Medulla oblongata (tissue), 1 donor: Measurements from ENCODE around the gene SMAD3.

ENCODE experiments used
- DNase-seq: peaks from one replicate; pipeline ENCODE4 v3.0.0-alpha.2; 2015; ENCODE audit errors: extremely low spot score

The SMAD3 gene

DNA sequence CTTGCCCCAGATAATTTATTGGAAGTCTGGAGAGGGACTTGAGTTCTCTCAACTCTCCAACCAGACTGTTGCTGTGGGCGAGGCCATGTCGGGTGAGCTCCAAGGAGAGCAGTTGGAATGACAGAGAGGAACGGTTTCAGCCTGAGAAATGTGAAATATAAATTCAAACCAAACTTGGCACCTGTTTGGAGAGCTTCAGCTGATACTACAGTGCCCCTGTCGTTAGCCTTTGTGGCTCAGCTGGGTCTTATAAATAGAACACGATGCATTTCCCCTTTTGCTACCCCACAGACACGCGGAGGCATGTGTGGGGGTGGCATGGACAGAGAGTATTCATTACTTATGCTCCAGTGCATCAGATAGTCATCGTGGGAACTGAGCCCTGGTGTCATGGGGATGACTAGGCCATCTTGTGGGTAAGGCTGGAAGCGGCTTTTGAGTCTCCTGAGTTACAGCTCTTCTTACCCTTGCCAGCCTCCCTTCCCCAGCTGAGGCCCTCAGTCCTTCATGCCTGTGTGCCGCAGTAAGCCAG, 15.6 kb downstream of the SMAD3 start:
- DNase-seq: peak; percentile 89

DNA sequence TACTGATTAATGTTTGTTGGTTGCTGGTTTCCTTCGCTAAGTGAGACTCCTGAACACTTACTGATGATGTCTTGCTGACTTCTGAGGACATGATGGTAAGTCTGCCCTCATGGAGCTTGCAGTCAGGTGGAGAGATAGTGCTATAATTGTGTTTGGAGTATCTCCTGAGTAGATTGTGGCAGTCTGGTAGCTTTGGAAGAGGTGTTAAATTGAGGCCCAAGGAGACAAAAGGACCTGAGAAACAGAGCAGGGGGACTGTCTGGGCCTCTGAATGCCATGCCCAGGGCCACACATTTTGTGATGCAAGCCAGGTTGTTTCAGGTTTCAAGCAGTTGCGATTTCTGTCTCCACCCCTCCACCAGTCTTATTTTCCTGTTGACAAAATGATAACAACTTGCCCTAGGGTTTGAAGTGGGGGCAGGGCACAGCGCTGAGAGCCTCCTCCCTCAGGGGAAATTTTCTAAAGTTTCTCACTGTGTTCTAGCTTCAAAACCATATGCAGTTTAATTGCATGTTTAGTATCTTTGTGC, 16.7 kb downstream of the SMAD3 start:
- no peak for DNase-seq

DNA sequence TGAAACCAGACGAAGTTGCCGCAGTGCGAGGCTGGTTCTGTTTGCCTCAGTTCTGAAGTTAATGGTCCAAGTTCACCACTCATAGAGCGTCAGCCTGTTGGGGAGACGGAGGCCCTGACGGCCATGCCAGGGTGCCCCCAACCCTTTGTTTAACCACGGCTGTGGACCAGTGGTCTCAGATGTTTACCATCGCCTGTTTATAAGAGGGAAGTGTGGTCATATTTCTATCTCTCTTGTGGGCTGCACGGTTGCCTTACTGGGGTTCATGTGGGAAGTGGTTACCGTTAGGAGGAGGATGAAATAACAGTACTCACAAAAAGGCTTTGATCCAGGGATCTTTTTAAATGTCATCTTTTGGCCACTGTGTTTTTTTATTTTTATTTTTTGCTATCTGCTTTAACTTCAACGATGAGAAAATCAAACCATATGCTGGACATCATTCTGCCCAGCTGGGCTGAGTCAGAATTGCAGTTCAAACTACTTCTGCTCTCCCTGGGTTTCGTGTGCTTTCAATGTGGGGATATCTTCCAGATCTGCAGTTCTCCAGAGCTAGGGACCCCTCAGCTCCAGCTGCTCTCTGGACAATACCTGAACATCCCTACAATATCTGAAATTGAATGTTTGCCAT, 17.8 kb downstream of the SMAD3 start:
- DNase-seq: no peak

DNA sequence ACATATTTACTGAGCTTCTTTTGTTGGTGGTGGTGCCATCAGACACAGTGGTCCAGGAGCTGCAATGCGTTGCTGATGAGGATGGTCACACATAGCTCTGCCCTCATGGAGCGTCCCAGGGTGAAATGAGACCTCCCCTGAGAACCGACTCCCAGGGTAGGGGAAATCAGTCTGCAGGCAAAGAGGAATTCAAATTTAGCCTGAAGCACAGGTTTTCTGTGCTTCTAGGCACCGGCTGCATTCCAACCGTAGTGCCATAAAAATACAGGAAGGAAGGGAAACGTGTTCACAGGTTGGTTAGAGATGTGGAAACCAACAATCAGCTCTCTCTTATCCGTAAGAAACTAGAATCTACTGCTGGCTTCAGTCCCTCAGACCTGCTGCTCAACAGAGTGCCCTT, 19.2 kb downstream of the SMAD3 start:
- DNase-seq: no peak

DNA sequence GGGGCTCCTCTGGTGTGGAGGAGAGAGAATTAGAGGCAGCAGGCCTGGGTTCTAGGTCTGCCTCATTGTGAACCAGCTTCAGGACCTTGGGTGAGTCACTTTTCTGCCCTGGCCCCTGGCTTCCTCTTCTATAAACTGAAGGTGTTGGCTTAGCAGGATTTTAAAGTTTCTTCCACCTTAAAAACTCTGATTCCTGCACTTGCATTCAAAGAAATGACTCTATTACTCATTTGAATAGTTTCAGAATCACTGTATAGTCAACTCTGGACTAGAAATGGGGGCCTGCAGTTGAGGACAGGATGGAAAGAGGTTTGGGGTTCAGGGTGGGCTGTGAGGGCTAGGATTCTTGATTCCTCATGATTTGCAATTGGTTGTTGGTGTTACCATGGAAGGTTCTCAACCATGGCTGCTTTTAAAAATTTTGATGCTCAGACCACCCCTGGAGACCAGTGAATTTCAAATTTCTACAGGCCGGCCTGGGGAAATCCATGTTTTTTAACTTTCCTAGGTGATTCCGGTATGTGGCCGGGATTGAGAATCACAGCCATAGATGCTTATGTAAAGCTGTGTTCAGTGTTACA, 19.9 kb downstream of the SMAD3 start:
- no peak for DNase-seq

DNA sequence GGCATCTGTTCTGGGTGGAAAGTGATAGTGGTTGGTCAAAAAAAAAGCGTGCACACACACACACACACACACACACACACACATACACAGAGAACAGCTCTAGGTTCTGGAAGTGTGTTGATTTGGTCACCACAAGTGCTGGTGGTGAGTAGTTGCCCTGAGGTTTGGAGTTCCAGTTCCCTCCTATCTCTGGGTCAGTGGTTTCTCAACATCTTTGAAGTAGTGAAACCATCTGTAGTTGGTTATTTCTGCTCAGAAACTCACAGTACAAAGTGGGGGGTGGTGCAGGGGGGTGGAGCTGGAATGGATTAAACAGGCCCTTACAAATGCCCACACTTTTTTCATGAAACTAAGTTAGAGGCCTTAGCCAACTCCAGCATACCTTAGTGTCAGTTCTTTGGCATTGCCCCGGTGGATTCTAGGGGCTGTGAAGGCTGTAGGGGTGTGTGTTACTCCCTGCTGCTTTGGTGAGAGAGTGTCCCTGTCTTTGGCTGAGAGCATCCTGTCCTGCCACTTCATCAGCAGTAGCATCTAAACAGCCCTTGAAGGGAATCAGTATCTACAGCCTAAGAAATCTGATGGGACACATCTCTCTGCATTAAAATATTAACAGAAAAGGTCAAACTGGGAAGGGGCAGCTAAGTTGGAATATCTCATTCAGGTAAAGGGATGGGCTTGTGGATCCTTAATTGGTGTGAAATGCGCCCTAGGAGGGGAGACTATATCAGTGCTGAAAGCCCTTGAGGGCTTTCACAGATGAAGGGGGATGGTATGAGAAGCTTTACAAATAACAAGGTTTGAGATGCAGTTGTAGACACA, 20.6 kb downstream of the SMAD3 start:
- peak; percentile 70 for DNase-seq

DNA sequence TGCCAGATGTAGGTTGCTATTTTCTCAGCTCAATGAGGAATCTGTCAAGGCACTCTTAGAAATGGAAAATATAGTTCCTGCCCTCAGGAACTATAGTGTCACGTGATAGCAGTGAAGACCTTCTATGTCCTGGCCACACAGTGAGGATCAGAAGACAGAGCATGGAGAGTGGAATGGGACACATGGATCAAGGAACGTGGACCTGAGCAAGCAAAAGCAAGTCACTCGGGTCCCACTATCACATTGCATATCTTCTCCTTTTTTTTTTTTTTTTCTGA, 21.2 kb downstream of the SMAD3 start:
- DNase-seq: no peak

DNA sequence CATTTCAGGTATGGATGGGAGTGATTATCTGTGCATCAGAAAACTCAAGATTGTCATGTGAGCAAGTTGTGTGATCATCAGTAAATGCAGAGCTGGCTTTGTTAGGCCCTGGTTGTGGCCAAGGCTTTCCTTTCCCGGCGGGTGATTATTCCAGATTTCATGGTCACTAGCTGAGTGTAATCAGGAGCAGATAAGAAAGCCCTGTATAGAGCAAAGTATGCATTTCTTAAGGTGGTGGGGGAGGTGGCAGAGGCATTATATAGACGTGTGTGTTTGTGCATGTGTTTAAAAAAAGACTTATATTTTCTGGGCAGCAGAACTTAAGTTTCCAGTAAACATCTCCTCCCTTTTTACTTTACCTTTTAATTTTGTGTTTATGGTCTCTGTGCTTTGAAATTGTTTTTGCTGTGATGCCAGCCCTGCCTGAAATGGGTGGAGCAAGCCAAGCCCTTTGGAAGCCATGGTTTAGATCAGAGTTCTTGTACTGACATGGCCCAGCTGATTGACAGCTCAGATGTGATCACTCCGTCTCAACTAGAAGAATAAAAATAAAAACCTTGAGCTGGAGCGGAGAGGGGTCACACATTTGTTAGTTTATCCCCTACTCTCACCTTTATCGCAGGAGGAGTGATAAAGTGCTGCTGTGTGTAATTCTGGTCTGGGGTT, 22.2 kb downstream of the SMAD3 start:
- no peak for DNase-seq

DNA sequence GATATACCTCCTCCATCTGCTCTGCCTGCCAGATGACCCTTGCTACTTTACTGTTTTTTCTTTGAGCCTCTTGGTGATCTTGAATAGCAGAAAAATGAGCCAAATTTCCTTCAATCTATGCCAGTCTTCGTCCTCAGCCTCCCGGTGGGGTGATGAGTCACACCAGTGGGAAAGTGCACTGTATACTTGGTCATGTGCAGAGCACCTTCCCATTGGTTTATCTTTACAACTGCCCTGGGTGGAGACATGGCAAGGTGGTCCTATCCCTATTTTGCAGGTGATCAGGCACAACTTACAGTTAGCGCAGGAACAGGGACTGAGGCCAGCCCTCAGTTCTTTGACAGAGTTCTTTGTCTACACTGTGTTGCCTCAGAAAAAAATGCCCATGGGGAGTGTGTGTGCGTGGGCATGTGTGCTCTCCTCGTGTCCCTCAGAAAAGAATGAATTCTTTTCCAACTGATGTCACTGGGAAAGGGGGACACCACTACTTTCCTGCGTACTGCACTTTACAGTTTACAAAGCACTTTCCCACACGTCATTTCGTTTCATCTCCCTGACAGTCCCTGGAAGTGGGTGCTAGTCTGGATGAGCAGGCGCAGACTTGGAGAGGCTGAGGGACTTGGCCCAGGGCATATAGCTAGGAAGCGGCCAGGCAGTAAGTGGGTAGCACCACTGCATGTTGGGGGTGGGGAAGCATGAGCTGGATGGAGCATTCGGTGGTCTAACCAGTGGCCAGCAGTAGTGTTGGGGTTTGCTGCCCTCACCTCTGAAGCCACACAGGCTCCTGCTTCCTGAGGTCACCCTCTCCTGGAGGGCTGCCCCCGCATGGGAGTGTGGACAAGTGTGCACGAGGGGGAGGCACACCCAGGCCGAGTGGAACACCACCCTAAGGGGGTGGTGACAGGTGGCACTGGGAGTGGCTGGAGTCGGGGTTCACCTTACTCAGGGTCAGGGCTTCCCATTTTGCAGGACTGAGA, 24.1 kb downstream of the SMAD3 start:
- no peak for DNase-seq

DNA sequence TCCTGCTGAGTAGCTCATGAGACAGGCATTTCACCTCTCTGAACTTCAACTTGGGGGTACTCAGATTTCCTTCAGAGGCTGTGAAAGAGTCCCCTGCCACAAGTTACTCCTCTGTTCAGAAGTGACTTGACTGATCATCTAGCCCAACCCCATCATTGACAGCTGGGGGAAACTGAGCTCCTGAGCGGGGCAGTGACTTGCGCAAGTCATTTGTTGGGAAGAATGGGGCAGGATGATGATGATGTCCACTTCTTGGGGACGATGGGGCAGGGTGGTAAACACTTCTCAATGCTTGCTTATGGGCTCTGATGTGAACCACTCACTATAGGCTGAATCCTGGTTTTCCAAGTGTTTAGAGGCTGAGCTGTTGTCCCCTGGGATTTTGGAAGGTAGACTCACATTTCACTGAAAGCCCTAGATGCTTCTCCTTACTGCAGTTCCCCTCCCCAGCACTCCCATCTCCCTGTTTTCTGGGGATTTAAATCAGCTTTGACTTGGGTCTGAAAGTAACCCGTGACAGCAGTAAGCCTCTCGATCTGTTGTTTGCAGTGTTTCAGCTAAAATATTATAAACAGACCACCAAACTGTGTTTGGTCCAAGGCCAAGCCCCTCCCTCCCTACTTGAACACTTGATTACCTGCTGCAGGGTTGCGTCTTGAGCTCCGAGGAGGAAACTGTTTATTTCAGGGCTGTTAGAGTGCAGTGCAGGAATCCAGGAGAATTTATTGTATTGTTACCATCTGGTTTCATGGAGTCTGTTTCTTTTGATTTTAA, 25.1 kb downstream of the SMAD3 start:
- DNase-seq: no peak

DNA sequence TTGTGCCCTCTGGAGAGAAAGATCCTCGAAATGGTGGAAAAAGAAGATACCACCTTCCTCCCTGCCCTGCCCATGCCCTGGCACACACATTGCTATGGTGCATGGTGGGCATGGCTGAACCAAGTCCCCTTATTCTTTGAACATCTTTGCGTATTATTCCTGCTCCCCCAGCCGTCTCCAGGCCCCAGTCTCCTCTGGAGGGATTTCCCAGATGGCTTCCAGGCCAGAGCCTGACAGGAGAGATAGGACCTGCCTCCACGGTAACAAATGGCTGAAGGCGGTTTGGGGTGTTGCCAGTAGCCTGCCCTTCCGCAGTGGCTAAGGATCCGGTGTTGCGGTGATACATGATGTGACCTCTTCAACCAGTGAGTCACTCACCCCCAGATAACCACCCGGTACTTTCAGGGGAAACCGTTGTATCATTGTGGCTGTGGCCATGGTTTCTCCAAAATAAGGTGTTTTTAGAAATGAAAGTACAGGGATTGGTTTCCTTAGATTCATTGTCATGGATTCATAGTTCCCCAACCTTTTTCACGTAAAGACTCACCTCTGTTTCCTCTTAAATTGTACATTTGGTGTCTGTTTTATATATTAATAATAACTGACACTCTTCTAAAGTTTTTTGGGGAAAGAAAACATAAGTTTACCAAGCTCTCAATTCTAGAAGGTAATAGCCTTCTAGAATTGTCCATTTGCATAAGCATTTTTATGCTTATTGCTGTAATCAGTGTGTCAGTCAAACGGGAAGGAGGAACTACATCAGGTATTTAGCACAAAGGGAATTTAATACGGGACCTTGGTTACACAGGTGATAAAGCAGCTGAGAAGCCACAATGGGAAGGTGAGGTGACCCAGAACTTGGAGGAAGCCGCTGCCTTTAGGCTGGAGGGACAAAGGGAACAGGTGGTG, 25.9 kb downstream of the SMAD3 start:
- no peak for DNase-seq

DNA sequence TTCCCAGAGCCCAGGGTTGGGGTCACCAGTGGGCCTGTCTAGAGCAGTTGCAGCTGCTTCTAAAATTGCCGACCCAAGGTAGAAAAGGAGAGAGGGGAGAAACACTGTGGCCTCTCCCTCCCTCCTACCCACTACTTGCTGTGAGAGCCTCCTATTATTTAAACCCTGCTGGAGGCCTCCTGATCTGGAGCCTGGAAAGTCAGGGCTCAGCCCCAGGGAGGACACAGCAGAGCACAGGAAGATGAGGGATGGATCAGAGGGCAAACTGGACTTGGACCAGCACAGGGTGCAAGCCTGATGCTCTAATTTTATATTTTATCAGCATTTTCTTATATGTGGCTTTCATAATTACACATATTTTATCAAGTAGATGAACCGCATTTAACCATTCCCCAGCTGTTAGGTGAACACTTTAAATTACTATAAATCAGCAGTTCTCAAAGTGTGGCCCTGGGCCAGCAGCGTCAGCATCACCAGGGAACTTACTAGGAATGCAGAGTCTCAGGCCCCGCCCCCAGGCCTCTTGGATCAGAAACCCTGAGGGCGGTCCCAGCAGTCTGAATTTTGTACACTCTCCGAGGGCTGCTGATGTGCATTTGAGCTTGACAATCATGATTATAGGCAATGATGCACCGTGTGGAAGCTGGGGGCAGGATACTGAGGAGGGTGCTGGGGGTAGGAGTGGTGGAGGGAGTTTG, 26.7 kb downstream of the SMAD3 start:
- DNase-seq: no peak

DNA sequence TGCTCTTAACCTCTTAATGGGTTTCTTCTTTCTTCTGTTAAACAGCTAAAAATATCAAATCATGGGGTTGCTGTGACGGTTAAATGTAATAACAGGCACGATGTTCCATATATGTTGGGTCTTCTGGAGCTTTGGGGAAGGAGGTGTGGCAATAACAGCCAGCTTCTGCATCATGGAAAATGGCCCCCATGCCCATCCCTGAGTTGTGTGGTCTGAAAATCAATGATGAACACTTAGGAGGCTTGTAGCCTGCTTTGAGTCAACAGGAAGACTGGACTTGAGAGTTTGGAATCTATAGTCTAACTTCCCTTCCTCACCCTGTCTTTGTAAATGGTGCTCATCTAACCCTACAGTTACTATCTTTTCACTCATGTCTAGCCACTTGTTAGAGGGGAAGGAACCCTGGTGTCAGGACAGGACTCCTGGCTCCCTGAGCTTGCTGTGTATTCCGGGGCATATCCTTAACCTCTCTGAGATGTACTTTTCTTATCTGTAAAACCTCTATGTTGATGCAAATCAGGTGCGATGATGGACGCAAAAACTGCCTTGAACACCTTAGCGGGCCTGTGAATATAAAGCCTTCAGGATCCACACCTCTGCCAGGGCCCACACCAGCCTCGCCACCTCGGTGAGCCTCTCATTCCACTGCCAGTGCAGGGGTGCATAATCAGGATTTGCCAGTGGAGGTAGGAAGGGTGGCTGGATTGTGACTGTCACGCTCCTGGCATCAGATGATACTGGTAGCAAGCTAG, 27.5 kb downstream of the SMAD3 start:
- DNase-seq: no peak

DNA sequence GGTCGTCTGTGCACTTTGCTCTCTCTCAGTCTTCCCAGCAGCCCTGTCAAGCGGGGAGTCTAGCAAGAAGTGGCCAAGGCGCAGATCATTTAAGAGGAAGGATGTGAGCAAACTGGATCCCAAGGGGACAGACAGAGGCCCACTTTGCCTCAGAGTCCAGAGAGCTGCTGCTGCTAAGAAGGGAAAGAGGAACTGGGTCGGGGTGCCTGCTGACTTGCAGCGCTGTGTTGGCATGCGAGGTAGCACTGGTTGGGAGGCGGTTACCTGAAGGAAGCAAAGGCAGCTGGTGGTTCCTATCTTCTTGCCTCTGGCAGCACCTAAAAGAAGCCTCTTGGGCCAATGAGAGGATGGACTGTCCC, 28.1 kb downstream of the SMAD3 start:
- DNase-seq: peak; percentile 82

DNA sequence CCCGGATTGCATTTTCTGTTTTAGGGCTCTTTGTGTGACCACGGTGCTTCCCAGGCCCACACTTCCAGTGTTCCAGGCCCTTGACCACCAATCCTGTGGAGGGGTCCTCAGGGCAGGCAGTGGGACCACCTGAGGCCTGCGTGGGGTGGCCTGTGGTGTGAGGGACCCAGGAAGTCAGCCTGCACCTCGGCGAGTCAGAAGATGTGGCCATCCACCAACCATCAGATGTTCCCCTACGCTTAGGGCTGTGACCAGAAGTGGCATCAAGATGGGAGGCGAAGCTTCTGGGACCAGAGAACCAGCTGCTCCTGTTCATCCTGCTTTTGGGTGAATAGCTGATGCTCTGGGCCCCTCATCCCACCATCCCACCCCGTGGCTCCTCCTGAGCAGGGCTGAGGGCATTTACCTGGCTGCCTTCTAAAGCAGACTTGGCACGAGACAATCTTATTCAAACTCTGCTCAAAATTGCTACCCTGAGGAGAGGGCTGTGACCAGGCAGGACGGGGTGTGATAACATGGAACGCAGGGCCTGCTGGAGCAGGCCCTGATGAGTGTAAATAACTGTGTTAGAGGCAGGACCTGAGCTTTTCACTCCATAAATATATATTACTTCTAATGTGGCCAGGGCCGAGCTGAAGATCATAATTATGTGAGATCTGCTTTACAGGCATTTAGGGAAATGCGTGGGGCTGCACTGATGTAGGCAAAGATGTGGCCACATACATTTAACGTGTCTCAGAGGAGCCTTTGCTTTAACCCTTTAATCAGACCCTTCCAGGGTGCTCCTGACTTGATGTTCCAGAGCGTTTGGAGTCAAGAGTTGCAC, 28.8 kb downstream of the SMAD3 start:
- no peak for DNase-seq

DNA sequence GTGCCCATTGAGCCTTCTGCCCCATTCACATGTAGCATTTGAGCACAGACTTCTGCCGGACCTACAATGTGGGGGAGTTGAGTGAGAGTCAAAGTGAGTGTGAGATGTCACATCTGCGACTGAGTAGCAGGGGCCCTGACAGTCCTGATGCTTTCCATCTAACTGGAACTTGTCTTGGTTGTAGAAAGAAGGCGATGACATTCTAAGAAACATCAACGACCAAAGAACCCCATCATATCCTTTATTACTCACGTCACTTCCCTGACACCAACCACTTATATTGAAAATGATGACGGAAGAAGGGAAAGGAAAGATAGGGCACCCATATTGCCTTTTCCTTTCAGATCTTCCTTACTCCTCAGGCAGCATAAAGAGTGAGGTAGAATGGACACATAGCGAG, 30.5 kb downstream of the SMAD3 start:
- no peak for DNase-seq
